ENCODE measurements around the gene SCG3. TPM values are rescaled to one million over a fixed set of nuclear protein-coding genes. Genes with fewer than 3 reads are reported as not detected.
A peak's percentile ranks its signal among the peaks of the same experiment; 100 is the strongest.

The SCG3 gene
- total RNA-seq, 1 donor from 2014 or later: 13.0 TPM

GRCh38 chr15:51706291-51706690, 25.0 kb downstream of the SCG3 start:
- Mint-ChIP-seq H3K4me3 (no peak overlapping the region), H3K27me3 (no peaks in the 10 kb centered on the region), H3K9me3 (no peaks in the 10 kb centered on the region), H3K36me3 (no peaks in the 10 kb centered on the region), H3K27ac (no peak overlapping the region), H3K4me1 (ENCODE audit: unreplicated experiment) (no peaks in the 10 kb centered on the region)
- no peak for TF ChIP-seq CTCF (conservative IDR thresholded peaks at IDR 0.05)
- no peak for DNase-seq (ENCODE audit: extremely low spot score, unreplicated experiment)

- Mint-ChIP-seq H3K4me1 (ENCODE audit: unreplicated experiment) (no peaks in the 10 kb centered on the region), H3K4me3 (no peak overlapping the region), H3K9me3 (no peaks in the 10 kb centered on the region), H3K36me3 (no peaks in the 10 kb centered on the region), H3K27me3 (no peaks in the 10 kb centered on the region), H3K27ac (peak overlapping the region; percentile 66)
- TF ChIP-seq CTCF (conservative IDR thresholded peaks at IDR 0.05): no peak
- no peak for DNase-seq (ENCODE audit: extremely low spot score, unreplicated experiment)
These were observed 25.8 kb downstream of the SCG3 start for GRCh38 chr15:51706926-51707608.

GRCh38 chr15:51708013-51708412, 26.7 kb downstream of the SCG3 start:
- no peak for DNase-seq (ENCODE audit: extremely low spot score, unreplicated experiment)
- H3K4me1 Mint-ChIP-seq (ENCODE audit: unreplicated experiment): no peaks in the 10 kb centered on the region
- no peaks in the 10 kb centered on the region for H3K36me3 Mint-ChIP-seq
- H3K9me3 Mint-ChIP-seq: no peaks in the 10 kb centered on the region
- no peak for TF ChIP-seq CTCF (conservative IDR thresholded peaks at IDR 0.05)
- no peak overlapping the region for H3K4me3 Mint-ChIP-seq
- H3K27me3 Mint-ChIP-seq: no peaks in the 10 kb centered on the region
- peak overlapping the region; percentile 66 for H3K27ac Mint-ChIP-seq

GRCh38 chr15:51709031-51709430, 27.7 kb downstream of the SCG3 start:
- no peak for TF ChIP-seq CTCF (conservative IDR thresholded peaks at IDR 0.05)
- no peaks in the 10 kb centered on the region for H3K4me1 Mint-ChIP-seq (ENCODE audit: unreplicated experiment)
- H3K36me3 Mint-ChIP-seq: no peaks in the 10 kb centered on the region
- no peak overlapping the region for H3K27ac Mint-ChIP-seq
- no peak for DNase-seq (ENCODE audit: extremely low spot score, unreplicated experiment)
- H3K9me3 Mint-ChIP-seq: no peaks in the 10 kb centered on the region
- no peak overlapping the region for H3K4me3 Mint-ChIP-seq
- H3K27me3 Mint-ChIP-seq: peaks cover 4% of the 10 kb centered on the region

GRCh38 chr15:51714162-51714561, 32.9 kb downstream of the SCG3 start:
- H3K36me3 Mint-ChIP-seq: no peaks in the 10 kb centered on the region
- H3K4me3 Mint-ChIP-seq: no peak overlapping the region
- H3K4me1 Mint-ChIP-seq (ENCODE audit: unreplicated experiment): no peaks in the 10 kb centered on the region
- TF ChIP-seq CTCF (conservative IDR thresholded peaks at IDR 0.05): no peak
- DNase-seq (ENCODE audit: extremely low spot score, unreplicated experiment): no peak
- no peaks in the 10 kb centered on the region for H3K9me3 Mint-ChIP-seq
- H3K27me3 Mint-ChIP-seq: peaks cover 8% of the 10 kb centered on the region
- no peak overlapping the region for H3K27ac Mint-ChIP-seq
